HG02840 (cell line): ENCODE measurements around the gene CIDEB.
A peak's percentile ranks its signal among the peaks of the same experiment; 100 is the strongest.
"Not testable (repeated sequence)": the region's sequence is repeated elsewhere in the genome, so short reads cannot be mapped to it uniquely, and the experiment has no call there.

ENCODE experiments used
- ATAC-seq: cut with Tn5 transposase; IDR thresholded peaks from one replicate; pipeline ENCODE4 v1.9.1; 2021; ENCODE audit warnings: mild to moderate bottlenecking, moderate library complexity, moderate number of reproducible peaks; ENCODE audit not compliant: unreplicated experiment, low FRiP score

Gene CIDEB

GRCh38 chr14:24334431-24335291, 26.9 kb upstream of the CIDEB start, which contains the start of gene ADCY4:
ADCY4 (minus strand) TSS chr14:24335071; CDS start chr14:24334652, 419 bp downstream.
- ATAC-seq: no peak

- peak; percentile 68 for ATAC-seq
Observed at GRCh38 chr14:24332268-24332993, 24.7 kb upstream of the CIDEB start.

- ATAC-seq: no peak
Observed at GRCh38 chr14:24331731-24332267, 24.0 kb upstream of the CIDEB start.

GRCh38 chr14:24330973-24331674, 23.3 kb upstream of the CIDEB start:
- ATAC-seq: no peak

GRCh38 chr14:24329736-24330135, 22.0 kb upstream of the CIDEB start:
- no peak for ATAC-seq

GRCh38 chr14:24329073-24329663, 21.4 kb upstream of the CIDEB start:
- ATAC-seq: no peak

- ATAC-seq: not testable (repeated sequence)
Observed at GRCh38 chr14:24327914-24328313, 20.1 kb upstream of the CIDEB start.

- no peak for ATAC-seq
Observed at GRCh38 chr14:24327303-24327702, 19.5 kb upstream of the CIDEB start.

- no peak for ATAC-seq
Observed at GRCh38 chr14:24325963-24326362, 18.2 kb upstream of the CIDEB start.

- no peak for ATAC-seq
Observed at GRCh38 chr14:24325041-24325530, 17.3 kb upstream of the CIDEB start.

- no peak for ATAC-seq
Observed at GRCh38 chr14:24324024-24324423, 16.2 kb upstream of the CIDEB start.

- no peak for ATAC-seq
Observed at GRCh38 chr14:24323341-24323740, 15.6 kb upstream of the CIDEB start.

- no peak for ATAC-seq
Observed at GRCh38 chr14:24322672-24323071, 14.9 kb upstream of the CIDEB start.

GRCh38 chr14:24321212-24321975, 13.6 kb upstream of the CIDEB start:
- ATAC-seq: no peak

- no peak for ATAC-seq
Observed at GRCh38 chr14:24317141-24317928, 9.6 kb upstream of the CIDEB start.

GRCh38 chr14:24316597-24316950, 8.8 kb upstream of the CIDEB start:
- no peak for ATAC-seq

- no peak for ATAC-seq
Observed at GRCh38 chr14:24315807-24316596, 8.2 kb upstream of the CIDEB start.

- ATAC-seq: no peak
Observed at GRCh38 chr14:24315243-24315806, 7.5 kb upstream of the CIDEB start.
